NCI-H69 (cell line): ENCODE data around the gene LRRC51.

Experiments used
- DNase-seq: peaks from one replicate; lab custom pipeline; 2025; lab: John Stamatoyannopoulos, UW

The LRRC51 gene, protein sequence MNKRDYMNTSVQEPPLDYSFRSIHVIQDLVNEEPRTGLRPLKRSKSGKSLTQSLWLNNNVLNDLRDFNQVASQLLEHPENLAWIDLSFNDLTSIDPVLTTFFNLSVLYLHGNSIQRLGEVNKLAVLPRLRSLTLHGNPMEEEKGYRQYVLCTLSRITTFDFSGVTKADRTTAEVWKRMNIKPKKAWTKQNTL

DNA sequence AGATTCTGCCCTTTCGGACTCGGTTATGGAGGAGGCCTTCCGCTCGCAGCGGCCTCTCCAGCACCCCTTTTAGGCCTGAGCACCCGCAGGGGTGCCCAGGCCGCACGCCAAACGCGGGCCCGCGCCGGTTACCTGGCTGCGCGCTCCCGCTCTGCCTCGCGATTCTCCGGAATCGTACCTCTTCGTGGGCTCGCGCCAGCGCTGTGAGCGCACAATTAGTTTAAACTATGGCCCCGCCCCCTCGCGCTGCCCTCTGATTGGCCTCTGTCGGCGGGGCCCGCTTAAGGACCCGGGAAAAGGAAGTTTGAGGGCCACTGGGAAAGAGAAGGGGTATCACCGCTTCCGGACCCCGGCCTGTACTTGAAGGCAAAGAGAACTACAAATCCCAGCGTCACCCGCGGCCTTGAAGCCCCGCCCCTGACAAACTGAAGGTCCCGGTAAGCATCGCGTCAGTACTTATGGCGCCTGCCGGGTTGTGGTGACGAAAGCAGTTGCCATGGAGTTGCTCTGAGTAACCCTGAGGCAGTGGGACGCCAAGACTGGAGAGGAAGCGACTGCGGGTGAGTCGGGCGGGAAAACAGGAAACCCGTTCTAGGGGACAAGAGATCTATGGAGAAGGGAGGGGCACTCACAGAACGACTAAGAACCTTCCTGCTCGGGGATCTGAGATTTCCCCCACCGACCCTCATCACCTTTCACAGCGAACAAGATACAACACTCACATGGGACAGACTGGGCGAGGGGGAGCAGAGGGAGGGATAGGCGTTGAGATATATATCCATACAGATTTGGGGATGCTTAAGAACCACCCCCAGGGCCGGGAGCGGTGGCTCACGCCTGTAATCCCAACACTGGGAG, at the start of gene LRRC51, which contains the start of gene NUMA1:
TSS of gene LRRC51 (plus strand) at position 525 of the 858 bp plus-strand sequence. CDS start 8,234 bp downstream, outside the sequence.
TSS of gene NUMA1 (minus strand) at position 217 of the 858 bp plus-strand sequence. CDS start 44,599 bp downstream, outside the sequence.
- DNase-seq = peak; percentile 100

DNA sequence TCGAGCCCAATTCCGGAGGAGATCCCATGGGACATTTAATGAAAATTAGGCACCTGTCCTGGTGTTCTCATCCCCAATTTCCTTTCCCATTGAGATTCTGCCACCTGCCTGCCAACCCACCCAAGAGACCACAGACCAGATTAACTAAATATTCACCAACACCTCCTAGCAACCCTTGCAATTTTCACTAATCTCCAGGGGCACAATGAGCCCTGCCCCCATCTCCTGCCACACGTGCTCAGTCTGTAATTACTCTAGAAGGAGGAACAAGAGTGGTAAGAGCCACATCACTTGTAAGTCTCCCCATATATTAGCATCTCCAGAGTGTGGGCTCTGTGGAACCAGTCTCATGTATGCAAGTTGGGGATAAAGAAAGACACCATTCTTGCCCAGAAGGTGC, 44.0 kb upstream of the LRRC51 start:
- peak; percentile 75 for DNase-seq

DNA sequence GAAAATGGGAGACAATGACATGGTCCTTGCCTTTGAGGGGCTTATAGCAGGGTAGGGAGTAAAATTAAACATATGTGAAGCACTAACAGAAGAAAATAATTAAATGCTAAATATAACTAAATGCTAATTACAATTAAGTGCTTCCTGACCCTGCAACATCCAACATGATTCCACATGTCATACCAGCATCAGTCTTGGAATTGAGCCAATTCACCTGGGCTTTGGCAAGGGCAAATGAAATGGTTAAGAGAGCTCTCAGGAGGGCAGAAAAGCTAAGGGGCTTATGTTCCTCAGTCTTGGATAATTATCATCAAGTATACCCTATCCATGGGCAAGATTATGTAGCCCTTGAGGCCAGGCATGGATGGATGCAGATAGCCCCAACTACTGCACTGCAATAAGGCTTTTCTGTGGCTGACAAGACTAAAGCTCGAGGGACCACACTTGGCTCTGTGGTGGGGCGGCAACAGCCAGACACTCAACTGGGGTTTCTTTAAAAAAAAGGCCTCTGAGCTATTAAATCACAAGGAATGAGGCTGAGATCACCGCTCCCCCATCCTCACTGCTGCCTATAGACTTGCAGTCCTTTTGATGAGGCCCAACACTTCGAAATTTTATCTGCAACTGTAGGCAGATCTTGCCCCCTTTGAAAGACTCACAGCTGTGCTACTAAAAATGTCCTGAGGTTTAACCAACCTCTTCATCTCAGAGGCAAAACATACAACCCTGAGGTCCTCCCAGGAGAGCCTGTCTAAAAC, 42.9 kb upstream of the LRRC51 start:
- peak; percentile 92 for DNase-seq

DNA sequence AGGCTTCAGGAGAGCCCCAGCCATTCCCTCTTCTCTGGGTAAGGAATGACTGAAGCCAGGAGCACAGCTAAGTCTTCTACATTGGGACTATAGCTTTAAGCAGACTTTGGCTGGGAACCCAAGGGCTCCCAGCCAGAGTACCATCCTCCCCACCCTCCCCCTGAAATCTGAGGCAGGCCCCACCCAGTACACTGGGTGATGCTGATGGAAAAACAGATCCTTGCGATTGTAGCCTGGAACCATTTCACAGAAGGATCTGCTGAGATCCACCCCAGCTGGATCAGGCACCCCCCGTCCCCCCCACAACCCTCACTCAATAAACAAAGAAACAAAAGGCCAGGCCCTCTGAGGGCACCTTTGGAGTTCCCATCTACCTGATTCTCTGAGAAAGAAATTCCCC, 42.2 kb upstream of the LRRC51 start:
- DNase-seq = peak; percentile 74

DNA sequence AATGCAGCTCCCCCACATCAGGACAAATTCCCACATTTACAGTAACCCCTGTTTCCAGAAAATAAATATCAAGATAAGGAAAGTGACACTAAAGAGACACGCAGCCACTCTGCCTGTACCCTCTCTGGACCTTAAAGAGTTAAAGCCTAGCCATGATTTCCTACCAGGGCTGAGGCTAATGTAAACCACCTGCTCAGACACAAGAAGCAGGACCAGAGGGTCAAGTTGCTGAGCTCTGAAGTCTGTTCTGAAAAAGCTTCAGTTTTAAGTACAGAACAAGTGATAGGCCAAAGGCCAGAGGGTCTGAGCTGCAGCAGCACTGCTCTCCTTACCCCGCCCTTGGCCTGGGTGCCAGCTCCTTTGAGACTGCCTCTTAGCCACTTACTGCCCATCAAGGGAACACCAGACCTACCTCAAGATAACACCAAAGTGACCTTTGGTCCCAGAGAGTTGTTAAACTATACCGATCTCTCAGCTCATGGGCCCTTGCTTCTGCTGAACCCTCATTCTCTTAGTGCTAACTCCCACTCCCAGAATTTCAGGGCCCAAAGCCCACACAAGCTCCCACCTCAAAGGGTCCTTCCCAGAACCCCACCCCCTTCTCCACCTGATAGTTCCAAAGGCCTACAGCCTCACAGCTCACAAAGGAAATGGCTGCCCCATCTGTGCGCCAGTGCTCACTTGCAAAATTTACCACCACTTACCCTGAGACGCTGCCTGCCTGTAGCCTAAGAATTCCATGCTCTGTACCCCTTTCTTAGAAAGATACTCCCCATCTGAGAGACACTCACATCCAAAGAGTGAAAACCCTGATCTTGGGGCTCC, 41.4 kb upstream of the LRRC51 start:
- peak; percentile 56 for DNase-seq

DNA sequence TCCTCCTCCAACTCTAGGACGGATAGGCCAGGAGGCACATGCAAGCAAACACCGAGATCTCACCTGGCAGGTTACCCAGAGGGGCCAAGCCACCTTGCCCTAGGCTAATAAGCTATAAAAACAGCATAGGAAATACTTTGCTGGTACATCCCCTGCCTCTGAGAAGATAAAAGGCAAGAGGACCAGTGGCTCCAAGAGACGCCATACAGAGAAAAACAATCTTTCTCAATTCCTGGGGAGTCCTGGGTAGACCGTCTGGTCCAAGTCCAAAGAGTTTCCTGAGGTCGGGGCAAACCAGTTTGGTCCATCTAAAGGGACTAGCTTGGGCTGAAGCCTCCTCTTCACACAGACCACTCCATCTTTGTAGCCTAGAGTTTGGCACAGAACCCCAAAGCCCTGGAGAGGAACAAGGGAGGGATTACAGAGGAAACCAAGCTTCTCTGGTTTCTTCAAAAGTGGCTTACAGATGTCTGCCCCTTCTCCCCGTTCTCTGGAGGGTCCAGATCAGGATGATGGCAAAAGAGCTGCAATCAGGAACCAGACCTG, 40.7 kb upstream of the LRRC51 start:
- peak; percentile 58 for DNase-seq

DNA sequence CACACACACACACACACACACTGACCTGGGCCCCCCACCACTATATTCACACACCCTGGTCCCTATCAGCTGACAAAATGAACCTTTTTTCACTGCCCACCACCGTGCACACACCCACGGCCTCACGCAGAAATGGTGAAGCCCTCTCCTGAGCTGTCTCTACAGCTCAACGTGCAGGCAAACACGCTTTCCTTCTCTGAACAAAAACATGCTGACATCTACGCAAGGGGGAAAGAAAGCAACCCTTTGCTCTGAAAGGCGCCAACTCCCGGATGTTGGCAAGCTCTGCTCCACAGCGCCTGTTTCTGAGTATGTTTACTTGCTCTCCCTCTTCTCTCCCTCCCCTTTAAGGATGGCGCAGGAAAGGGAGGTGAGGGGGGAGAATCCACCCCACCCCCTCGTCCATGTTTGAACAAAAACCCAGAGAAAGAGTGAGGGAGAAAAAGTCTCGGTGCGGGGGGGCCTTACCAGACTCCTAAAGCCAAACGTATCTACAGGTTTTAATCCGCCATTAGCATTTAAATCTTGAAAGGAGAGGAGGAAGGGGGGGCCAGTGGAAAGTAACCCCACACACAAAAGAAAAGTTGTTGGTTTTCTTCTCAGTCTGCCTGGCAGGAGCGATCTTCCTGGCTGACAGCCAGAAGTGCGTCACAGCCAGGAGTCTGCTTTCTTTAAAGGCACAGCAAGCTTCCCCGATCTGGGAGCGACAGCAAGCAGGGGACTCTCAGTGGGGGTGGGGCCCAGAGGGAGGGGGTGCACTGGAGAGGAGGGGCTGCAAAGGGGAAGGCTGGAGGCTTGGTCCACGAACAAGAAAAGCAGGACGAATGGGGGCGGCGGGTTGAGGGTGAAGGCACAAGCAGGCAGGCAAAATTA, 39.9 kb upstream of the LRRC51 start:
- DNase-seq = peak; percentile 98

DNA sequence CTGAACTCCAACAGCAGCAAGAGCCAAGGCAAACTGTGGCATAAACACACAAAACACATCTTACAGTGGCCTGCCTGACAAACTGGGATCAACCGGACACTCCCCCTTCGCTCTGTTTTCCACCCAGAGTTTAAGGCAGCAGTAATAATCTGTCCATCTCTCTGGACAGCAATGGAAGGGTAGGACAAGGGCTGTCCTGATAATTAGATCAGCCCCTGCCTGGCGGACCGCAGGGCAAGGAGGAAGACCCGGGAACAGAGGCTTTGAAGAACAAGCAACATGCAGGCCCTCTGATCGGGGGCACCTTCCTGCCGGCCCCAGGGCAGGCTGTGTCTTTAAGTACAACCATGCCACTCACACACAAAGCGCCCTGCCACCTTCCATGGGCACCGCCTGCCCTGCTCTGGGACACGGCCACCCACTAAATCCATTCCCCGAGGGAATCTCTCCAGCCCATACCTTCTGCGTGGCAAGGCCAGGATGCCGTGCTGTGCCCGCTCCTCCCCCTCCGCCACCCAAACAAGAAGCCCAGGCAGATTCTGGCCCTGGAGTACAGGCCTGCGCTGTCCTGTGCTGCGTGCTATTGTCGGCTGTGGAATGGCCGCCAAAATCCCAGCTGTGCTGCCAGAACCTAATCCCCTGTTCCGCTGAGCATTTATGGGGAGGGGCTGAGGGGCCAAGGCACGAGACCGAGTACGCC, 39.1 kb upstream of the LRRC51 start:
- DNase-seq = peak; percentile 90

DNA sequence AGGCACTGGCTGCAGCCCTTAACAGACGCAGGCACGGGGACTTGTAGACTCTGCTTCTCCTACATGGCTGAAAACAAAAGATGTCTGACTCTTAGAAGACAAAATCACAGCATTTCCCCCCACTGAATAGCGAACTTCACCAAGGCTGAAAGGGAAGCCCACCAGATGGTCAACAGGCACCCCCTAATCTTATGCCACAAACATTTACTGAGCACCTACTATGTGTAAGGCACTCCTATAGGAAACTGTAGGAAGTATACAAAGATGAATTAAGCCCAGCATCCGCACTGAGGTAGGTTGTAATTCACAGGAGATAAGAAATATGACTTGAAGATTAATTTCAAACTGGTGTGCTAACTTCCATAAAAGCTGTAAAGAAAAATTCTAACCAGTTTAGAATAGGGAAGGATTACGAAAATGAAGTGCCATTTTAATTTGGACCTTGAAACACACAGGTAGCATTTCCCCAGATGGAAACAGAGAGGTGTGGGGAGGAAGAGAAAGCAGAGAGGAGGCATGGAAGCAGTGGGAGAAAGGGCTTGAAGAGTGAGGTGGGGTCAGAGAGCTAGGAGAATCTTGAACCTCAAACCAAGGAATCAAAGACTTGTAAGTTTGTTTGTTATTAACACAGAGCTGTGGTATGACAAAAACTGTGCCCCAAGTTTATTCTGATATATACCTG, 38.4 kb upstream of the LRRC51 start:
- peak; percentile 39 for DNase-seq

DNA sequence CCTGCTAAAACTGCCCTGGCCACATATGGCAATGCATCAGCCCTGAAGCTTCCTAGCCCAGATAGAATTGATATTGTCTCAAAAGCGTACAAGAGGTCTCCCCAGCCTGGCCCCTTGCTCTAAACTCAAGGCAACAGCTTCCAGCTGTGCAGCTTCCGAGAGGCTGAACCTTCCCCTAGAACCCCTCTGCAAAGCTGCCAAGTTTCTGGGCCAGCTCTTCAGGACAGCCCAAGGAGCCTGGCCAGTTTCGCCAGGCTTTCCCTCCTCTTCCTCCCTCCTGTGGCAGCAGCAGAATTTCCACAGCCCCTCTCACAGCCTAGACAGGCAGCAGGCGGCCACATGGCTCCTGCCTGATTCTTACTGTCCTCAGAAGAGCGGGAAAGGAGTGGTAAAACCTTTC, 34.8 kb upstream of the LRRC51 start:
- DNase-seq = no peak

DNA sequence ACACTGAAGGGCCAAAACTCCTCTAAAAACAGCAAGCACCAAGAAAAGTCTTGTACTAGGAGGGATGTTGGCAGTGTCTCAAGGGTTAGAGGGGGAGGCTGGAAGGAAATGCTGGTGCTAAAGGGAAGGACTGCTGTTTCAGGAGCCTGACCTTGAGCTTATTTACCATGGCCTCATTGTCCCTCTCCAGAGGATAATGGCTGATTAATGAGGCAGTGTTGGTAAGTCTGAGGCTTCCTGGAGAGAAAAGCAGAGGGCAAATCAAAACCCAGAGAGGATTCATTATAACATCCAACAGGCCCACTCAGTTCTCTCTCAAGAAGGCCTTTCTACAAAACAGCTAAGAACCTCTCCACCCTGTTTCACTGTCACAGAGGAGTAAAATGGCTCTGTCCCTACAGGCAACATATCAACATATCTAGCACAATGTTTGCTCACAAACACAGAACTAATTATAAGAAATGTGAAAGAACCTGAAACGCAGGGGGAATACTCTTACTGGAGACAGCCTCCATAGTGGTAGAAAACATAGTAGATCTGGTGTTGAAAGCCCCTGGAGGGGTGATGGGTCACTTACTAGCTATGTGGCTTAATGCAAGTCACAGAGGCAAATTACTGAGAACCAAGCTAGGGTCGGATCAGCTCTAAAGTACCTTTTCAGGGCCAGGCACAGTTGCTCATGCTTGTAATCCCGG, 31.7 kb upstream of the LRRC51 start:
- DNase-seq = peak; percentile 84

DNA sequence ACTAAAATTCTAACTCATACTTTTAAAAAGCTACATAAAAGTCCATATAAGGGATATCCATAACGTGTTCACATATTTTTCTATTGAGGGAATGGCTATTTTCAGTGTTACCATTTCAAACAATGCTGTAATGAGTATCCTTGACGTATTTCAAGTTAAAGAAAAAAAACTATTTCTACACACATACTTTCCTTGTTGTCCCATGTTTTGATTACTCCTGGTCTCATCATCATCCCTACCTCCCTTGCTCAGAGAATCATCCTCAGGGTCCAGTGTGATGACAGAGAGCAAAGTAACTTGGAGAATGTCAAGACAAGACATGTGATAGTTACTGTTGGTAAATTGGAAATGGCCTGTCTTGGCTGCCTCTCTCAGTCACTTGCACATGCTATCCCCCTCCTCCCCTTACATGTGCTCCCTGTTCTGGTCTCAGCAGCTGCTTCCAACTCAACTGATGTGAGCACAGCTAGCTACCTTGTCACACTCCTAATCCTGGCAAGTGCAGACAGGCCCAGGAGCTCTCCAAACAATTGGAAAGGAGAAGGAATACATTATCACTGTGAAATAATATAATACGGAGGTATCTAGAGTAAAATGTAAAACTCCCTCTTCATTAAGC, 22.1 kb upstream of the LRRC51 start:
- DNase-seq = peak; percentile 54

DNA sequence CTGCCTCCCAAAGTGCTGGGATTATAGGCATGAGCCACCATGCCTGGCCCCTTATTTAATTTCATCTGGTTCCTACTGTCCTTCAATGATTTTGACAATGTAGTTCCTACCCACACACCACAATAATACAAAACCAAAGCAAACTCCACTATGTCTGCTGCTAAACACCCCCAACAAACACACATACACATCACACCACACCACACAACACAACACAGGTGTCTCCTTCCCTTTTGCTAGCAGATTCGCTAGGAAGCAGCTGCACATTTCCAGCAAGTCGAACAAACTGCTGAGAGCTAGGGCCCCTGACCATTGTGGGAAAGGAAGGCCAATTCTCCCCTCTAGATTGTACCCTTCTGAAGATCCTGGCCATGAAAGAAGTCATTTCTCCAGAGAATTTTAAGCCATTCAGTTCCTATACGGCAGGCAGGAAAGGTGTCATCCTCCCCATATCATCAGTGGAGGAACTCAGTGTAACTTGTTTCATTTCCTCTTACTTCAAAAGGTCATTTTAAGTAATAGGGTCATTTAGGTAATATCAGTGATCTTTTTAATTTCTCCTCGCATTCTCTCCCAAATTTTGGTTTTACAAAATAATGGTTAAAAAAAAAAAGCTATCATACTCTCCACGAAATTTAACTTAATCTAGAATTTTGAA, 18.8 kb upstream of the LRRC51 start:
- no peak for DNase-seq

DNA sequence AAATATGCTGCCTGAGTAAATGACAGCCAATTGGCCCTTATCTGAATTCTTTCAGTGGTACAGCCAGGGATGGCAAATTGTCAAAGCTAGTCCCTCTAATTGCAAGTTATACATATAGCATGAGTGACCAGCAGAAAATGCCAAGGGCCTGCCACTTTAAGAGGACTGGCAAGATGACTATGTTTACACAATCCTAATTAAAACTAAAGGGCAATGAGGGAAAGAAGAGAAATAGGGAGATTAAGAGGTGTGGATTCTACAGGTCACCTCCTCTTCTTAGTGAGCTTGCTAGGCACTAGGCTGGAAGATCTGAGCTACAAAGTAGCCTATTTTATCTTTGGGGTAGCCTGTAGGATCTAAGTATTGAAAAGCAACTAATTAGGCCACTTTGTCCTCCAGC, 13.8 kb upstream of the LRRC51 start:
- DNase-seq = peak; percentile 63

DNA sequence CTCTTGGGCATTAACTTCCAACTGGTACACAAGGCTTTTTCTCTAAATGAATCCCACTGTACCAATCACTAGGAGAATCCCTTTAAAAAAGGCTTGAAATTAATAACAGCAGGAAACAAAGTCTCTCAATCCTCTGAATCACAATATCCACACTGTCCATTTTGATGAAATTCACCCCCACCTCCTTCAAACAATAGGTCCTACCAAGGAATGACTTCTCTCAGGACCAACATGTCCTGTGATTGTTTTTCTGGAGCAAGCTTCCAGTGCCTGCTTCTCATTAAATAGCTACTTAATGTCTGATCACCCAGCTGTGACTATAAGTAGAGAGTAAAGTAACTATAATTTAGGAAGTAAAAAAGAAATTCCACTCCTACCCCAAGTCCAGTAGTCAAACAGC, 13.4 kb upstream of the LRRC51 start:
- no peak for DNase-seq

DNA sequence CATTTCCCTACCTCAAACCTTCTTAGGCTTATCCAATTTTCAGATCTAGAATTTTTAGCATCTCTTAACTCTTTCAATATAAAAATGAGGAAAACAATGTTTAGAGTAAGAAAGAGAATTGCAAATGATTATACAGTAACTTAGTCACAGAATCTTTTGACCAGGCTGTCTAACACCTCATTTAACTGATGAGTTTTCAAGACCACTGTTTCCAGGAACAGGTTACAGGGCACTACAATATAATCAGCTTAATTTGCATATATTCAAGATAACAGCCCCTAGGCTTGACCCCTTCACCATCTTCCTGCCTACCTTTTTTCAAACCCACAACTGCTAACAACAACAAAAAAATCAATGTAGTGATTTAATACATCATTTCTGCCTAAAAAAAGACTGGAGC, 13.0 kb upstream of the LRRC51 start:
- DNase-seq = no peak

DNA sequence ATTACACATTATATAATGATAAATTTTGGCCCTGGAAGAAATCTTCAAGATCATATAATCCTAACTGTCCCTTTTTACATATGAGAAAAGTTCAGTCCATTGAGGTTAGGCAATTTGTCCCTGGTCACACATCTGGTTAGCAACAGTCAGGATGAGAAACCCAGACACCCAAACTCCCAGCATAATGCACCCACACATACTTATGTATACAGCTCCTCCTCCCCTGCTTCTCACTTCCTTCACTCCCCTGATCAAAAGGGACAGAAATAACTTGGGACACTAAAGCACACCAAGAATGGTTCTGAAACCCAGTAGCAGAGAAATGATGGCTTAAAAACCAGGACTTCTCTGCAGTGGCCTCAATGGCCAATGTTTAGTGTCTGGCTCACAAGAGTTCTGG, 11.4 kb upstream of the LRRC51 start:
- DNase-seq = no peak
